HL-60 (cell line): Measurements from ENCODE around the gene KLHDC1.

Experiments
- CTCF ChIP-seq: IDR thresholded peaks from one replicate; pipeline ENCODE4 v1.5.1; 2011; ENCODE audit warnings: low read length, control low read depth, inconsistent platforms; ENCODE audit not compliant: insufficient read depth
- GABPA ChIP-seq: IDR thresholded peaks from 2 replicates; pipeline ENCODE4 v1.6.1; 2012; ENCODE audit warnings: low read depth
- POLR2AphosphoS5 ChIP-seq: IDR thresholded peaks from 2 replicates; pipeline ENCODE4 v1.6.1; 2012; ENCODE audit warnings: low read depth
- REST ChIP-seq: IDR thresholded peaks from 2 replicates; pipeline ENCODE4 v1.6.1; 2012; ENCODE audit warnings: low read depth; ENCODE audit not compliant: insufficient replicate concordance
- SPI1 ChIP-seq: IDR thresholded peaks from 2 replicates; pipeline ENCODE4 v1.6.1; 2012; ENCODE audit warnings: low read depth, mild to moderate bottlenecking, borderline replicate concordance

- no peak for TF ChIP-seq CTCF
- TF ChIP-seq REST = no peak
- no peak for TF ChIP-seq GABPA
- no peak for TF ChIP-seq SPI1
- no peak for TF ChIP-seq POLR2AphosphoS5
Observed at GRCh38 chr14:49727171-49727570, 34.3 kb downstream of the KLHDC1 start.
